Naive thymus-derived CD4-positive, alpha-beta T cell (primary cell): ENCODE results near the gene HMGXB3. TPM values are rescaled to one million over a fixed set of nuclear protein-coding genes. Genes with fewer than 3 reads are reported as not detected.

Source experiments
- ATAC-seq: fragments of 150-1000 bp; cut with Tn5 transposase; 2 replicates; pipeline ENCODE4 v1.10.0; 2021; ENCODE audit warnings: mild to moderate bottlenecking, moderate library complexity
- CTCF ChIA-PET: fragments of 350-600 bp; sonication (Branson Sonifier 250); formaldehyde crosslinking; loops from one replicate; lab custom pipeline; 2021; ENCODE audit warnings: antibody characterized with exemption; lab: Charles Lee
- POLR2A ChIA-PET: fragments of 350-600 bp; sonication (Branson Sonifier 250); formaldehyde crosslinking; loops from one replicate; lab custom pipeline; 2021; ENCODE audit warnings: antibody characterized with exemption, inconsistent platforms; lab: Charles Lee
- DNase-seq, 9 donors: peaks; one replicate each; pipeline versions ENCODE4 v3.0.0 to v3.0.0-alpha.2; 2020 to 2022; ENCODE audit warnings: mixed read lengths in 1 of 9
- H3K27ac ChIP-seq: one replicate; pipeline ENCODE4 v1.7.0; 2013; ENCODE audit warnings: mild to moderate bottlenecking, low read depth, low read length, moderate library complexity
- H3K27me3 ChIP-seq, 2 donors: one replicate each; pipeline ENCODE4 v1.7.0; 2013; ENCODE audit warnings: low read length in 2 of 2, mild to moderate bottlenecking in 2 of 2, moderate library complexity in 2 of 2; ENCODE audit not compliant: control insufficient read depth in 2 of 2, insufficient read depth in 2 of 2
- H3K36me3 ChIP-seq, 3 experiments: 1 replicate in 2 of 3; 2 replicates in 1 of 3; pipeline ENCODE4 v1.7.0; 2013; ENCODE audit warnings: low read length in 3 of 3, mild to moderate bottlenecking in 3 of 3, moderate library complexity in 1 of 3; ENCODE audit not compliant: insufficient read depth in 3 of 3, control insufficient read depth in 2 of 3
- H3K4me1 ChIP-seq, 2 donors: one replicate each; pipeline ENCODE4 v1.7.0; 2013; ENCODE audit warnings: low read length in 2 of 2, mild to moderate bottlenecking in 2 of 2, moderate library complexity in 1 of 2; ENCODE audit not compliant: control insufficient read depth in 2 of 2, insufficient read depth in 2 of 2
- H3K4me3 ChIP-seq: 2 replicates; pipeline ENCODE4 v1.7.0; 2013; ENCODE audit warnings: mild to moderate bottlenecking, low read length
- H3K9me3 ChIP-seq, 3 experiments: 1 replicate in 2 of 3; 2 replicates in 1 of 3; pipeline ENCODE4 v1.7.0; 2013; ENCODE audit warnings: low read length in 3 of 3; ENCODE audit not compliant: control insufficient read depth in 2 of 3
- H3K27ac Mint-ChIP-seq, 9 donors: one replicate each; pipeline ENCODE4 v1.8.0; 2020 to 2022; ENCODE audit warnings: mixed read lengths in 9 of 9, mild to moderate bottlenecking in 8 of 9, moderate library complexity in 5 of 9, inconsistent platforms in 2 of 9
- H3K27me3 Mint-ChIP-seq, 5 donors: one replicate each; pipeline ENCODE4 v1.8.0; 2021 to 2022; ENCODE audit warnings: mixed read lengths in 5 of 5, mild to moderate bottlenecking in 1 of 5
- H3K36me3 Mint-ChIP-seq, 5 donors: one replicate each; pipeline ENCODE4 v1.8.0; 2020 to 2022; ENCODE audit warnings: mixed read lengths in 5 of 5, mild to moderate bottlenecking in 3 of 5, inconsistent platforms in 1 of 5
- H3K4me1 Mint-ChIP-seq, 7 donors: one replicate each; pipeline ENCODE4 v1.8.0; 2020 to 2022; ENCODE audit warnings: mixed read lengths in 7 of 7, mild to moderate bottlenecking in 3 of 7, inconsistent platforms in 1 of 7
- H3K4me3 Mint-ChIP-seq, 10 donors: one replicate each; pipeline ENCODE4 v1.8.0; 2020 to 2022; ENCODE audit warnings: mild to moderate bottlenecking in 10 of 10, mixed read lengths in 10 of 10, moderate library complexity in 6 of 10, inconsistent platforms in 2 of 10
- H3K9me3 Mint-ChIP-seq, 11 donors: one replicate each; pipeline ENCODE4 v1.8.0; 2020 to 2022; ENCODE audit warnings: mixed read lengths in 11 of 11, mild to moderate bottlenecking in 4 of 11, inconsistent platforms in 1 of 11, moderate library complexity in 1 of 11
- intact Hi-C, 2 donors: fragments of 100-400 bp; cut with micrococcal nuclease; formaldehyde crosslinking; loops; one replicate each; pipeline ENCODE4 v1.15.1; 2023
- polyA plus RNA-seq, 2 donors: library from polyadenylated mRNA; unstranded; fragments of 300-500 nt; fragmentation: Illumina TruSeq; gene quantifications; one replicate each; pipeline ENCODE4 v1.2.3, GENCODE V29; 2021
- total RNA-seq, 6 experiments: library from RNA in 5 of 6; stranded (reverse) in 5 of 6; gene quantifications; 1 replicate in 5 of 6; 2 replicates in 1 of 6; pipeline ENCODE4 v1.2.3 and lab custom pipeline; 2021 to 2026

HMGXB3 gene
- total and polyA plus RNA-seq, 7 experiments from 2014 or later: 8.2 to 40.6 (median 29.3) TPM

DNA sequence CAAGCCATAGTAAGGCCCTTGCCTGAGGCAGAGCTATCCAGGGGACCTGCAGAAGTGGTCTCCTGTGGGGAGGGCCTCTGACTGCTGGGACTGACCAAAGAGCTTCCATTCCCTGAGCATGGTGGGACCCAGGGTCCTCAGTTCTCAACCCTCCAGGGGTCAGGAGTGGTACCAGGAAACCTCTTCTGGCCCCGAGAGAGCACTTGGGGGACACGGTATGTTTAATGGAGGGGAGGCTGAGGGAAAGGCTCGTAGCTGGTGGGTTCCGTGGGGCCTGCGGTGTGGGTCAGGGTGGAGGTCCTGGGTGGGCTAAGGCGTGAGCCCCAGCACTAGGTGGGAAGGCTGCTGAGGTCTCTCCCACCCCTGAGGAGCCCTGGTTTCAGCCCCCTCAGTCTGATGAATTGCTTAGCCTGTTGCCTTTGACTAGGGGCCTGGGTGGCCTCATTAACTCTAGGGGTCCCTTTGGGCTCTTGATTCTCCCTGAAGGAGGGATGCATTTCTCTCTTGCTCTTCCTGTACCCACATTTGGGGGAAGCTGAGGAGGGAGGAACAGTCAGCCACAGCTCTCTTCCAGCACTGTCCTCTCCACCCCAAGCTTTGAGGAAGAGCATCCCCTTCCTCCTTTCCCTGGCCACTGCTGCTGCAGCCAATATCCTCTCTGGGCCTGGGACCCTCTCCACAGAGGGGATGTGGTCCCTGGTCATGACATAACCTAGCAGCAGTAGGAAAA is 51.9 kb downstream of the HMGXB3 start:
- H3K36me3 Mint-ChIP-seq: peaks cover 0 to 64% (median 28%) of the 10 kb centered on the region in 5 donors
- Histone ChIP-seq H3K36me3 (peaks cover 12 to 74% (median 31%) of the 10 kb centered on the region in 3 experiments), H3K27me3 (no peaks in the 10 kb centered on the region), H3K27ac (no peak overlapping the region), H3K9me3 (no peaks in the 10 kb centered on the region), H3K4me3 (no peak overlapping the region), H3K4me1 (no peaks in the 10 kb centered on the region)
- no peaks in the 10 kb centered on the region for H3K27me3 Mint-ChIP-seq
- ATAC-seq (no peak), DNase-seq (no peak)
- CTCF ChIA-PET: no interaction called here
- POLR2A ChIA-PET: no interaction called here
- H3K4me3 Mint-ChIP-seq: no peak overlapping the region
- no peaks in the 10 kb centered on the region for H3K9me3 Mint-ChIP-seq
- no peak overlapping the region for H3K27ac Mint-ChIP-seq
- intact Hi-C loops: no loop called here
- H3K4me1 Mint-ChIP-seq: peaks cover 0 to 11% (median 0%) of the 10 kb centered on the region in 7 donors

DNA sequence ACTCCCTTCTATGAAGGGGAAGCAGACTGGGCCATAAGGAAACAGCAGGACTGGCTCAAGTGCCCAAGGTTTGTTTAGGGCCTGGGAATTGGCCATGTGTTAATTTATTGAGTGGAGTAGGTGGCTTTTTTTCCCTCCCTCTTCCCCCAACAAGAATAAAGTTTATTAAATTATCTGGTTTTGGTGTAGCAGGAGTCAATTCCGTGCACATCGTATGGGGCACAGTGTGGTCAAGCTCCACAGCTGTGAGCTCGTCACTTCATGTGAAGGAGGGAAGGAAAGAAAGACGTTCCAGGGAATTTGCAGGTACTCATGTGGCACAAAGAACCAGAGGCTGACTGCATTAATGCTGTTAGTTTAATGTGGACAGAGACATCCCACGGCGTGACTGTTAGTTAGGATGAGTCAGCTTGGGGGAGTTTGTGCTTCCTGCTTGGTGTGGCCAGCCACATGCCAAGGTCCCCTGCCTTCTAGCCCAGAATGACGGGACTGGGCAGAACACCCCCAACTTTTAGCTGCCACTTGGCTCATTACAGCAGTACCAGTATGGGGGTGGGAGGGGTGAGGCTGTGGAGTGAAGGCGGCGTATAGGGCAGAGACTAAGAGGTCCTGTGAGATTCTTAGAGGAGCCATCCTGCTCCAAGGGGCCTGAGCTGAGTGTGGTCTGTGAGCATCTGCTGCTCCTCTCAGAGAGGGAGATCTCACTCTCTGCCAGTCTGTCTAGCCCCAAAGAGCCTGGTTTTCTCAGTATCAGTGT is 52.6 kb downstream of the HMGXB3 start:
- Histone ChIP-seq H3K27ac (no peak overlapping the region), H3K36me3 (peaks cover 12 to 67% (median 31%) of the 10 kb centered on the region in 3 experiments), H3K9me3 (no peaks in the 10 kb centered on the region), H3K4me1 (no peaks in the 10 kb centered on the region), H3K4me3 (no peak overlapping the region), H3K27me3 (no peaks in the 10 kb centered on the region)
- ATAC-seq (peak; percentile 58), DNase-seq (no peak)
- peak overlapping the region in 1 of 9 donors; percentile 73 for H3K27ac Mint-ChIP-seq
- H3K36me3 Mint-ChIP-seq: peaks cover 0 to 57% (median 25%) of the 10 kb centered on the region in 5 donors
- CTCF ChIA-PET: no interaction called here
- H3K4me1 Mint-ChIP-seq: peaks cover 0 to 6% (median 0%) of the 10 kb centered on the region in 7 donors
- no peaks in the 10 kb centered on the region for H3K9me3 Mint-ChIP-seq
- H3K4me3 Mint-ChIP-seq: no peak overlapping the region
- no peaks in the 10 kb centered on the region for H3K27me3 Mint-ChIP-seq
- intact Hi-C loops: no loop called here
- POLR2A ChIA-PET: no interaction called here

DNA sequence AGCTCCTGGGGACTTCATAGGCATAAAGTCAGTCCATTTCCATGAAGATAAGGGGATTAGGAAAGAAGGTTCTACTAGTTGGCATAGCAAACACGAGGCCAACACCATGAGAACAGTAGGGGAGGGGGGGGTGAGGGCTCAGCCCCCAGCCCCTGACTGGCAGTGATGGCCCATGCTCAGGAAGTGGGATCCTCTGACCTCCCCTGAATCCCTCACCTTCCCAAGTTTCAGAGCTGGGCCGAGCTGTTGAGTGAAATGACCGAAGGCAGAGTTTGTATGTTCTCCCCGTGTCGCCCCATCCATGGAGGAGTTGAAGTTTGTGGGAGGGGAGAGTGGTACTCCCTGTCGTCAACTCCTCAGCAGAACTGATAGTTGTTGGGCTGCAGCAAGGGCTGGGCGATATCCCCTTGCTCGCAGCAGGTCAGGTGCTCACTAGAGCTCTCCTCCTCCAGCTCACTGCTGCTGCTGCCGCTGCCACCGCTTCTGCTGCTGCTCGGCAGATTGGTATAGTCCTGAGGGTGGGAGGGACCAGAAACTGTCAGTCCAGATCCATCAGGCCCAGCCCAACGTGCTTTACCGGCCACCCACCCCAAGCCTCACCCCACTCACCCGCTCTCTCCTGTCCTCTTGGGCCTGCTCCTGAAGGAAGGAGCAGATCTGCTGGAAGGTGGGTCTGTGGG is 53.3 kb downstream of the HMGXB3 start:
- Mint-ChIP-seq H3K9me3 (no peaks in the 10 kb centered on the region), H3K27me3 (no peaks in the 10 kb centered on the region), H3K36me3 (peaks cover 0 to 50% (median 18%) of the 10 kb centered on the region in 5 donors), H3K27ac (peak overlapping the region in 1 of 9 donors; percentile 73), H3K4me3 (no peak overlapping the region), H3K4me1 (peaks cover 0 to 11% (median 0%) of the 10 kb centered on the region in 7 donors)
- Histone ChIP-seq H3K27ac (no peak overlapping the region), H3K36me3 (peaks cover 8 to 60% (median 27%) of the 10 kb centered on the region in 3 experiments), H3K27me3 (no peaks in the 10 kb centered on the region), H3K4me1 (no peaks in the 10 kb centered on the region), H3K4me3 (no peak overlapping the region), H3K9me3 (no peaks in the 10 kb centered on the region)
- ChIA-PET CTCF (no interaction called here), POLR2A (no interaction called here)
- DNase-seq (no peak), ATAC-seq (no peak)
- intact Hi-C loops: no loop called here

DNA sequence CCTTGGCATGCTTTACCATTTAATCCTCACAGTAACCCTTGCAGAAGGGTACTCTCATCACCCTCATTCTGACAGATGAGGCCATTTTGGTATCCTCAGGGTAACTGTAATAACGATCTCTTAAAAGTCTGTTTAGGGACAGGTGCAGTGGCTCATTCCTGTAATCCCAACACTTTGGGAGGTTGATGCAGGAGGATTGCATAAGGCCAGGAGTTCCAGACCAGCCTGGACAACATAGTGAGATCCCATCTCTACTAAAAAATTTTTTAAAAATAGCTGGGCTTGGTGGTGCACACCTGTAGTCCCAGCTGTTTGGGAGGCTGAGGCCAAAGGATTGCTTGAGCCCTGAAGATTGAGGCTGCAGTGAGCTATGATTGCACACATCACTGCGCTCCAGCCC is 54.0 kb downstream of the HMGXB3 start:
- intact Hi-C loops: no loop called here
- ChIA-PET POLR2A (no interaction called here), CTCF (interaction anchor here (0.6 kb wide), 1 partner anchor 1079 kb away, joined by 3 read pairs; no protein-coding TSS in a partner anchor)

DNA sequence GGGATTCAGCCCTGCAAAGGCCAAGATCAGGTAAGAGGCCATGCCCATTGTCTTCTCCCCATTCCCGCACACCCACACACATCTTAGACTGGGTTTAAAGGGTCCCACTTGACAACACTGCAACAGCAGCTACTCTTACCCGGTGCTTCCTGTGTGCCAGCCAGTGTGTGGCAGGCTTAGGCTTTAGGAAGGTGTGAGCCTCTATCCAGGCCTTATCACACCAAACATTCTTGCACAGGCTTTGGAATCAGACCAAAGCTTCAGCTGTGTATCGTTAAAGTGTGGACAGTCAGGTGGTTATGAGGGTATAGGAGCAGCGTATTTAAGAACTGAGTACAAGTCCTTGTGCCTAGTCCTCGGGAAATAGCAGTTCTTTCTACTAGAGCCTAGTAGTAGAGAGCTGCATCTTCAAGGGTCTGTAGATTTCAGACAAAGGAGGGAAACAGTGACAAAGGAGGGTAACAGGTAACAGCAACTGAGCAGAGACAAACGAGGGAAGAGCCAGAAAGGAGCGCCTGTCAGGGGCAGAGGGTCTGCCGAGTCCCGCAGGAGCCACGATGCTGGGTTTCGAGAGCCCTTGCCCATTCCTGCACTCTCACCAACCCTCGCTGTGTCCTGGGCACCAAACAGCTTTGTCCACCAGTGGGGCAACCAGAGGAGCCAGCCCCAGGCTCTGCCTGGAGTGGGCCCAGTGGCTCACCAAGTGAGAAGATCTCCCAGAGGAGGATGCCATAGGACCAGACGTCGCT is 55.0 kb downstream of the HMGXB3 start:
- Histone ChIP-seq H3K4me1 (no peaks in the 10 kb centered on the region), H3K4me3 (no peak overlapping the region), H3K27ac (no peak overlapping the region), H3K27me3 (no peaks in the 10 kb centered on the region), H3K36me3 (peaks cover 4 to 43% (median 19%) of the 10 kb centered on the region in 3 experiments), H3K9me3 (no peaks in the 10 kb centered on the region)
- no peak for DNase-seq
- H3K27me3 Mint-ChIP-seq: no peaks in the 10 kb centered on the region
- ChIA-PET CTCF (interaction anchor here (0.6 kb wide), 1 partner anchor 1080 kb away, joined by 3 read pairs; no protein-coding TSS in a partner anchor), POLR2A (no interaction called here)
- H3K36me3 Mint-ChIP-seq: peaks cover 0 to 34% (median 8%) of the 10 kb centered on the region in 5 donors
- intact Hi-C loops: no loop called here
- no peak for ATAC-seq
- no peak overlapping the region for H3K27ac Mint-ChIP-seq
- no peak overlapping the region for H3K4me3 Mint-ChIP-seq
- no peaks in the 10 kb centered on the region for H3K9me3 Mint-ChIP-seq
- H3K4me1 Mint-ChIP-seq: peaks cover 0 to 15% (median 0%) of the 10 kb centered on the region in 7 donors

More for the DNA sequence above, 54.0 kb downstream of the HMGXB3 start:
- no peak overlapping the region for H3K27ac ChIP-seq
- no peaks in the 10 kb centered on the region for H3K9me3 ChIP-seq
- no peaks in the 10 kb centered on the region for H3K9me3 Mint-ChIP-seq
- H3K4me3 ChIP-seq: no peak overlapping the region
- H3K4me3 Mint-ChIP-seq: no peak overlapping the region
- H3K4me1 Mint-ChIP-seq: peaks cover 0 to 15% (median 0%) of the 10 kb centered on the region in 7 donors
- H3K36me3 Mint-ChIP-seq: peaks cover 0 to 43% (median 11%) of the 10 kb centered on the region in 5 donors
- DNase-seq (no peak), ATAC-seq (no peak)
- H3K36me3 ChIP-seq: peaks cover 5 to 53% (median 25%) of the 10 kb centered on the region in 3 experiments
- H3K27ac Mint-ChIP-seq: no peak overlapping the region
- no peaks in the 10 kb centered on the region for H3K4me1 ChIP-seq
- no peaks in the 10 kb centered on the region for H3K27me3 Mint-ChIP-seq
- H3K27me3 ChIP-seq: no peaks in the 10 kb centered on the region

DNA sequence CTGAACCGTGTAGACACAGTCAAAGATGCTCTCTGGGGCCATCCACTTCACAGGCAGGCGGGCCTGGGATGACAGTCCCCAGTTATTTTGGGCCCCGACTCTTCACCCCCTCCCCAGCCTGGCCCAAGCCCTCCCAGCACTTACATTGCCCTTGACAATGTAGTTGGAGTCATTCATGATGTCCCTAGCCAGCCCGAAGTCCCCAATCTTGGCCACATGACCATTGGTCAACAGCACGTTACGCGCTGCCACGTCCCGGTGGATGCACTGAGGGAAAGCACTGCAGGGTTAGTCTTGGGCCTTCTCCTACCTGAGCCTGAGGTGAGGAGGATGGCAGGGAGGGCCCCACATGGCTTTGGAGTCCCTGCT is 55.5 kb downstream of the HMGXB3 start:
- peaks cover 0 to 15% (median 0%) of the 10 kb centered on the region in 7 donors for H3K4me1 Mint-ChIP-seq
- H3K36me3 Mint-ChIP-seq: peaks cover 0 to 29% (median 6%) of the 10 kb centered on the region in 5 donors
- CTCF ChIA-PET: no interaction called here
- no peak for ATAC-seq
- DNase-seq: no peak
- H3K27ac Mint-ChIP-seq: no peak overlapping the region
- Histone ChIP-seq H3K27ac (no peak overlapping the region), H3K9me3 (no peaks in the 10 kb centered on the region), H3K4me1 (no peaks in the 10 kb centered on the region), H3K4me3 (no peak overlapping the region), H3K36me3 (peaks cover 4 to 38% (median 13%) of the 10 kb centered on the region in 3 experiments), H3K27me3 (no peaks in the 10 kb centered on the region)
- POLR2A ChIA-PET: no interaction called here
- intact Hi-C loops: no loop called here
- H3K4me3 Mint-ChIP-seq: no peak overlapping the region
- H3K27me3 Mint-ChIP-seq: no peaks in the 10 kb centered on the region
- no peaks in the 10 kb centered on the region for H3K9me3 Mint-ChIP-seq
